Epithelial cell of proximal tubule (primary cell): ENCODE results near the gene RGL2. TPM values are rescaled to one million over a fixed set of nuclear protein-coding genes. Genes with fewer than 3 reads are reported as not detected.
"Not testable (repeated sequence)": the region's sequence is repeated elsewhere in the genome, so short reads cannot be mapped to it uniquely, and the experiment has no call there.

Experiments
- DNase-seq: peaks from one replicate; pipeline ENCODE4 v3.0.0-alpha.2; 2011; ENCODE audit warnings: low read depth
- H3K4me3 ChIP-seq: 2 replicates; pipeline ENCODE4 v1.5.1; 2011; ENCODE audit warnings: low read depth, mild to moderate bottlenecking, low read length
- CTCF ChIP-seq: conservative IDR thresholded peaks from 2 replicates; pipeline ENCODE4 v1.5.1; 2012; ENCODE audit warnings: low read depth, mild to moderate bottlenecking, low read length
- total RNA-seq: library from RNA; depleted of rRNA; stranded (reverse); fragments of >200 nt; gene quantifications from 2 replicates; pipeline ENCODE4 v1.2.3, GENCODE V29; 2015

RGL2 gene
- total RNA-seq, 1 donor from 2014 or later: 46.8 TPM

GRCh38 chr6:33271468-33272274, 27.1 kb downstream of the RGL2 start, which contains the start of the genes RPS18 and VPS52:
TSS of gene RPS18 (plus strand) at chr6:33272075. CDS start at chr6:33272120, 45 bp downstream.
TSS of gene VPS52 (minus strand) at chr6:33271876. CDS start at chr6:33271675, 201 bp downstream.
- peak within 1 kb of the TSS; percentile 95 for H3K4me3 ChIP-seq
- no peak for TF ChIP-seq CTCF
- peak; percentile 98 for DNase-seq

- TF ChIP-seq CTCF: peak; percentile 10
- H3K4me3 ChIP-seq: peak overlapping the region; percentile 95
- DNase-seq: no peak
Measured at GRCh38 chr6:33271117-33271467, 27.6 kb downstream of the RGL2 start.

- no peak for TF ChIP-seq CTCF
- DNase-seq: no peak
- no peak overlapping the region for H3K4me3 ChIP-seq
Measured at GRCh38 chr6:33264015-33264414, 34.7 kb downstream of the RGL2 start.

- H3K4me3 ChIP-seq, DNase-seq: not testable (repeated sequence)
Measured at GRCh38 chr6:33262490-33262889, 36.3 kb downstream of the RGL2 start.

GRCh38 chr6:33259032-33259431, 39.7 kb downstream of the RGL2 start:
- no peak for DNase-seq
- H3K4me3 ChIP-seq: no peak overlapping the region
- no peak for TF ChIP-seq CTCF

- no peak for DNase-seq
- TF ChIP-seq CTCF: no peak
- no peak overlapping the region for H3K4me3 ChIP-seq
Measured at GRCh38 chr6:33254591-33254990, 44.2 kb downstream of the RGL2 start.

- TF ChIP-seq CTCF: no peak
- no peak overlapping the region for H3K4me3 ChIP-seq
- no peak for DNase-seq
Measured at GRCh38 chr6:33252759-33253158, 46.0 kb downstream of the RGL2 start.
